Cerebellar nuclear complex (tissue), 1 donor: ENCODE data around the gene ABTB1.
A peak's percentile ranks its signal among the peaks of the same experiment; 100 is the strongest.
"Not testable (repeated sequence)": the region's sequence is repeated elsewhere in the genome, so short reads cannot be mapped to it uniquely, and the experiment has no call there.

ENCODE experiments used
- DNase-seq, 2 experiments: peaks; one replicate each; lab custom pipeline; 2025; lab: John Stamatoyannopoulos, UW

ABTB1 gene

GRCh38 chr3:127673191-127674100 lies 694 bp downstream of the ABTB1 start:
- DNase-seq, result peak in 1 of 2 experiments; percentile 17

DNA sequence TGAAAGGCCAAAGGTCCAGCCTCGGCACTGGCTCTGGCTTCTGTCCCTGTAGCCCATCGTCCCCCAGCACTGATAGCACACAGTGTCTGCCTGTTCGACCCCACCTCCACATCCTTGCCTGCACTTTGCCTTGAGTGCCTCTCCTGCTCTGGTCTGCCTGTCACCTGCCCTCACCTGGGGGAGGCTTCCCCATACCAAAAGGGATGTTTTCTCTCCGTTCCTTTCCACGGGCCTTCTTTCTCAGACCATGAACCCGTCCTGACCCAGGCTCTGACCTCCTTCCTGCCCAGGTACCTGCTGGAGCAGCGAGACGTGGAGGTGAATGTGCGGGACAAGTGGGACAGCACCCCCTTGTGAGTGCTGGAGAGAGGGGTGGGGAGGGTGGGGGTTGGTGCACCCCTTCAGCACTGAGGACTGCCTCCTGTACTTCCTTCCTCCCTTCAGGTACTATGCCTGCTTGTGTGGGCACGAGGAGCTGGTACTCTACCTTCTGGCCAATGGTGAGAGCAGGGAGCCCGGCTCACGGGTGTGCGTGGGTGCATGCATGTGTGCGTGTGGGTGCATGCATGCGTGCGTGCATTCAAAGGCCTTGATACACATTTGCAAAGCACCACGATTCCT lies 1.5 kb downstream of the ABTB1 start:
- no peak for DNase-seq

GRCh38 chr3:127674790-127675189 lies 2.0 kb downstream of the ABTB1 start:
- no peak for DNase-seq

DNA sequence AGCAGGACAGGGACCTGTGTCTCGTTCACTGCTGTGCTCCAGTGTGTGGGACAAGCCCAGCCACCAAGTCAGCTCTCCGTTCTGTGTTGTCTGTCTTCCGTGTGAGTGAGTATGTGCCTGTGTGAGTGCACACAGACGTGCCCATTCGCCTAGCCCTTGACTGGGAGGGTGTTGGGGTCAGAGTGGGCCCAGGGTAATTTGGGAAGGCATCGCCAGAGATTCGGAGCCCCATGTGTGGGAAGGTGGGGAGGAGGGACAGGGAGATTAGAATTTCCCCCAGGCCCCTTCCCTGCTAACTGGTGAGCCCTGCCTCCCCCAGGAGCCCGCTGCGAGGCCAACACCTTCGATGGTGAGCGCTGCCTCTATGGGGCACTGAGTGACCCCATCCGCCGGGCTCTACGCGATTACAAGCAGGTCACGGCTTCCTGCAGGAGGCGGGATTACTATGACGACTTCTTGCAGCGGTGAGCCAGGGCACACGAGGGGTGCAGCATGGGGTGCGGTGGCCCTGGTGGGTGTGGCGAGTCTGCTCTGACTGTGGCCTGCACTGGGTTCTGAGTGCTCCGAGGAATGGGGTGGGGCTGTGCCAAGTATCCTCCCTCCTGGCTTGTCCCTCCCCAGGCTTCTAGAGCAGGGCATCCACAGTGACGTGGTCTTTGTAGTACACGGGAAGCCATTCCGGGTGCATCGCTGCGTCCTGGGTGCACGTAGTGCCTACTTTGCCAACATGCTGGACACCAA lies 3.1 kb downstream of the ABTB1 start:
- DNase-seq, result no peak

GRCh38 chr3:127676456-127676855 lies 3.7 kb downstream of the ABTB1 start:
- DNase-seq, result no peak

DNA sequence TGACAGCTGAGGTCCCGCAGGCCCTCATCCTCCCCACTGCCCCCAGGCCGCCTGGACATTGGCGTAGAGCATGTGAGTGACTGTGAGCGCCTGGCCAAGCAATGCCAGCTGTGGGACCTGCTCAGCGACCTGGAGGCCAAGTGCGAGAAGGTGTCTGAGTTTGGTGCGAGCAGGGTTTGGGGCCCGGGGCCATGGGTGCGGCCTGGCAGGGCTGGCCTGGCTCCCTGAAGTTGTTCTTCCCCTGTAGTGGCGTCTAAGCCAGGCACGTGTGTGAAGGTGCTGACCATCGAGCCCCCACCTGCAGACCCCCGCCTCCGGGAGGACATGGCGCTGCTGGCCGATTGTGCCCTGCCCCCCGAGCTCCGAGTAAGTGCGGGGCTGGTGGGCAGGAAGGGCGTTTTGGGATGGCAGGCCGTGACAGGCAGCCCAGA lies 4.2 kb downstream of the ABTB1 start:
- no peak for DNase-seq

GRCh38 chr3:127677541-127678314 lies 5.0 kb downstream of the ABTB1 start:
- no peak for DNase-seq

GRCh38 chr3:127678315-127678599 lies 5.5 kb downstream of the ABTB1 start:
- DNase-seq, result no peak

DNA sequence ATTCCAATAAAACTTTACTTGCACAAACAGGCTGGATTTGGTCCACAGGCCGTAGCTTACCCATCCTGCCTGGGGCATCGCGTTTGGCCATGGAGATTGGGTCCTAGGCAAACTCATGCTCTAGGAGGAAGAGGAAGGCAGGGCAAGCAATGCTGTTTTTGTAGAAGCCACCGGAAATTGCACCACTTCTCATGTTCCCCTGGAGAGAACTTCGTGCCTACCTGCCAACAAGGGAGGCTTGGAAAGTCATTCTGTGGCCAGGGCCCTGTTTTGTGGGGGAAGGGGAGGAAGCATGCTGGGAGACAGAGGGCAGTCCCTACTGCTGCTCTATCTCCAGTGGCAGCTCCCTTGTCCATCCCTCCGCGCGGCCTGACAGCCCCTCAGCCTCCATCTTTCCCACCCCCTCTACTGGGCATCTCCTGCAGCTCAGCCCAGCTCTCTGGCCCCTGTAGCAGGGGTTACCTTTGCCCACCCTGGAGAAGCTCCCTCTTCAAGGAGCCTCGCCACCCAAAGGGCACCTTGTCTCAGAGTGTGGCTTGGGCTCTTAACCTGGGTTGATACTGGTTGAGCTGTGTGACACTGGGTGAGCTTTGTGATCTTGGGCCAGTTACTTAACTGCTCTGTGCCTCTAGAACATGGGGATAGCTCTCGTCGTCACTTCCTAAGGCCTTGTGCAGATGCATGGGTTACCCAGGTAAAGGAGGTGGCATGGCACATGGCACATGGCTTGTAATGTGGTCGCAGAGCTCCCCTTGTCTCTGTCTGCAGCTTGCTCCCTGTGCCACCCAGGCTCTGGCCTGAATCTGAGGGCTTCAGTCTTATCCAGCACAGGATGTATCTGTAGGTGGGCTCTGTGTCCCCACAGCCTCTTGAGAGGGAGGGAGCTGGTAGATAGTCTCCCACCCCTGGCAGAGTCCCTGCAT lies 6.1 kb downstream of the ABTB1 start:
- DNase-seq, result no peak

- DNase-seq, result no peak
Observed at GRCh38 chr3:127679534-127680145, 6.9 kb downstream of the ABTB1 start.

GRCh38 chr3:127680146-127680661 lies 7.5 kb downstream of the ABTB1 start:
- DNase-seq, result no peak

GRCh38 chr3:127680798-127681221 lies 8.1 kb downstream of the ABTB1 start:
- no peak for DNase-seq

GRCh38 chr3:127682175-127682554 lies 9.4 kb downstream of the ABTB1 start:
- not testable (repeated sequence) for DNase-seq

- DNase-seq, result no peak
Observed at GRCh38 chr3:127682561-127682960, 9.8 kb downstream of the ABTB1 start.

DNA sequence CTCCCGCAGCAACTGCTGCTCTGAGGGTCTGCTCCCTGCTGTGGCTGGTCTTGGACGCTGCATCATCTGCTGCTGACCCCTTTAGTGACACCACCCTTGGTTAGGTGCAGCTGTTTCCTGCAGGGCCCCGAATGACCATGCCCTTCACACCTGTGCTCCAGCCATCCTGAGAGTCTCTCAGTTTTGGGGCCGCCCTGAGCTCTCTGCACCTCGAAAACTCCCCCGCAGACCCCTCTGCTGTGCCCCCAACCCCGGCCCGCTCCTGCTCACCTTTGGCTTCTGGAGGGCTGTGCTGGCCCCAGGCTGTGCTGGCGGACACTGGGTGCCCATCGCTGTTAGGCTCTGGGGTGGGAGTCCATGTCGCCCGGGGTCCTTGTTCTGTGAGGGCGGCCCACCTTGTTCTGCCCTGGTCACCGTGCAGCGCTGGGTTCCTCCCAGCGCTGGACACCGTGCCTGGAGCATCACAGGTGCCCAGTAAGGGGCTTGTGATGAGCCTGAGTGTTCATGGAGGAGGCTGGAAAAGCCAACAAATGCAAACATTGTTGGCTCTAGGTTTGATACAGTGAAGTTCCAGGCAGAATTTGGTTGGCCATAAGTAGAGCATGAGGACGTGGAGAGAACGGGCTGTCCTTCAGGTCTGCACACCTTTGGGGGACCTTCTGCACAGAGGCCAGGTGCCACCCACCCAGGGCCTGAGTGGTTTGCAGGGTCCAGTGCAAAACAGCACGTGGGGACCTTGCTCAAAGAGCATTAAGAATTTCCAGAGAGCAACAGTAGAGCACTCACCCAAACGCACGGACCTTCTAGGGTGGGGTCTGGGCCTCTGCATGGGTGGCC lies 12.3 kb downstream of the ABTB1 start:
- no peak for DNase-seq

GRCh38 chr3:127685708-127686511 lies 13.2 kb downstream of the ABTB1 start:
- no peak for DNase-seq

GRCh38 chr3:127686512-127686894 lies 13.8 kb downstream of the ABTB1 start:
- DNase-seq, result no peak

- DNase-seq, result no peak
Observed at GRCh38 chr3:127687228-127687737, 14.5 kb downstream of the ABTB1 start.
